Measurements from ENCODE around the gene NTSR1. TPM values are rescaled to one million over a fixed set of nuclear protein-coding genes. Genes with fewer than 3 reads are reported as not detected.

Gene NTSR1
- total RNA-seq, 1 experiment from 2014 or later: 44.1 TPM

- intact Hi-C loops (cut with micrococcal nuclease; ENCODE audit: unreplicated experiment) (no loop called here), in situ Hi-C loops (cut with HindIII; ENCODE audit: low pct_unique_long_range_greater_than_20kb, low sequenced_read_pairs) (no loop called here)
- DNase-seq (ENCODE audit: low read depth, low spot score) (no peak), ATAC-seq (no peak)
- ChIA-PET POLR2A (no interaction called here), CTCF (no interaction called here)
- H3K27ac ChIP-seq (ENCODE audit: low read length): no peak overlapping the region
- H3K36me3 ChIP-seq (ENCODE audit: control insufficient read depth, insufficient read depth, low read length): no peaks in the 10 kb centered on the region
- TF ChIP-seq TCF7L2 (IDR thresholded peaks at IDR 0.05; ENCODE audit: low read depth, low read length) (no peak), SIN3A (IDR thresholded peaks at IDR 0.05; ENCODE audit: borderline replicate concordance, insufficient read depth, low read depth, low read length) (no peak), POLR2AphosphoS5 (IDR thresholded peaks at IDR 0.05; ENCODE audit: low read depth, low read length) (no peak)
- TF ChIP-seq, protein P1, sequence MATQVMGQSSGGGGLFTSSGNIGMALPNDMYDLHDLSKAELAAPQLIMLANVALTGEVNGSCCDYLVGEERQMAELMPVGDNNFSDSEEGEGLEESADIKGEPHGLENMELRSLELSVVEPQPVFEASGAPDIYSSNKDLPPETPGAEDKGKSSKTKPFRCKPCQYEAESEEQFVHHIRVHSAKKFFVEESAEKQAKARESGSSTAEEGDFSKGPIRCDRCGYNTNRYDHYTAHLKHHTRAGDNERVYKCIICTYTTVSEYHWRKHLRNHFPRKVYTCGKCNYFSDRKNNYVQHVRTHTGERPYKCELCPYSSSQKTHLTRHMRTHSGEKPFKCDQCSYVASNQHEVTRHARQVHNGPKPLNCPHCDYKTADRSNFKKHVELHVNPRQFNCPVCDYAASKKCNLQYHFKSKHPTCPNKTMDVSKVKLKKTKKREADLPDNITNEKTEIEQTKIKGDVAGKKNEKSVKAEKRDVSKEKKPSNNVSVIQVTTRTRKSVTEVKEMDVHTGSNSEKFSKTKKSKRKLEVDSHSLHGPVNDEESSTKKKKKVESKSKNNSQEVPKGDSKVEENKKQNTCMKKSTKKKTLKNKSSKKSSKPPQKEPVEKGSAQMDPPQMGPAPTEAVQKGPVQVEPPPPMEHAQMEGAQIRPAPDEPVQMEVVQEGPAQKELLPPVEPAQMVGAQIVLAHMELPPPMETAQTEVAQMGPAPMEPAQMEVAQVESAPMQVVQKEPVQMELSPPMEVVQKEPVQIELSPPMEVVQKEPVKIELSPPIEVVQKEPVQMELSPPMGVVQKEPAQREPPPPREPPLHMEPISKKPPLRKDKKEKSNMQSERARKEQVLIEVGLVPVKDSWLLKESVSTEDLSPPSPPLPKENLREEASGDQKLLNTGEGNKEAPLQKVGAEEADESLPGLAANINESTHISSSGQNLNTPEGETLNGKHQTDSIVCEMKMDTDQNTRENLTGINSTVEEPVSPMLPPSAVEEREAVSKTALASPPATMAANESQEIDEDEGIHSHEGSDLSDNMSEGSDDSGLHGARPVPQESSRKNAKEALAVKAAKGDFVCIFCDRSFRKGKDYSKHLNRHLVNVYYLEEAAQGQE (IDR thresholded peaks at IDR 0.05; ENCODE audit: insufficient read depth in 1 of 2, low read depth in 2 of 2, low read length in 1 of 2): no peak
- TF ChIP-seq, protein P2, sequence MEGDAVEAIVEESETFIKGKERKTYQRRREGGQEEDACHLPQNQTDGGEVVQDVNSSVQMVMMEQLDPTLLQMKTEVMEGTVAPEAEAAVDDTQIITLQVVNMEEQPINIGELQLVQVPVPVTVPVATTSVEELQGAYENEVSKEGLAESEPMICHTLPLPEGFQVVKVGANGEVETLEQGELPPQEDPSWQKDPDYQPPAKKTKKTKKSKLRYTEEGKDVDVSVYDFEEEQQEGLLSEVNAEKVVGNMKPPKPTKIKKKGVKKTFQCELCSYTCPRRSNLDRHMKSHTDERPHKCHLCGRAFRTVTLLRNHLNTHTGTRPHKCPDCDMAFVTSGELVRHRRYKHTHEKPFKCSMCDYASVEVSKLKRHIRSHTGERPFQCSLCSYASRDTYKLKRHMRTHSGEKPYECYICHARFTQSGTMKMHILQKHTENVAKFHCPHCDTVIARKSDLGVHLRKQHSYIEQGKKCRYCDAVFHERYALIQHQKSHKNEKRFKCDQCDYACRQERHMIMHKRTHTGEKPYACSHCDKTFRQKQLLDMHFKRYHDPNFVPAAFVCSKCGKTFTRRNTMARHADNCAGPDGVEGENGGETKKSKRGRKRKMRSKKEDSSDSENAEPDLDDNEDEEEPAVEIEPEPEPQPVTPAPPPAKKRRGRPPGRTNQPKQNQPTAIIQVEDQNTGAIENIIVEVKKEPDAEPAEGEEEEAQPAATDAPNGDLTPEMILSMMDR (IDR thresholded peaks at IDR 0.05): no peak
- no peaks in the 10 kb centered on the region for H3K9me3 ChIP-seq (ENCODE audit: control insufficient read depth, insufficient read depth, low read depth, low read length)
- BruUV-seq (replicated peaks): no TSS peak
- H3K4me1 ChIP-seq (ENCODE audit: control insufficient read depth, insufficient read depth, low read length): peaks cover 3% of the 10 kb centered on the region
- no peaks in the 10 kb centered on the region for H3K27me3 ChIP-seq (ENCODE audit: control insufficient read depth, insufficient read depth, low read length)
- no peak overlapping the region for H3K4me3 ChIP-seq (ENCODE audit: low read depth in 2 of 2, low read length in 2 of 2)
Observed at GRCh38 chr20:62694106-62694505, 14.5 kb upstream of the NTSR1 start.

GRCh38 chr20:62694868-62695267 lies 13.8 kb upstream of the NTSR1 start:
- peaks cover 3% of the 10 kb centered on the region; the same call in 1 of the 2 replicates for H3K4me1 ChIP-seq (ENCODE audit: control insufficient read depth, insufficient read depth, low read length)
- no peak overlapping the region for H3K4me3 ChIP-seq (ENCODE audit: low read depth in 2 of 2, low read length in 2 of 2)
- no peaks in the 10 kb centered on the region for H3K27me3 ChIP-seq (ENCODE audit: control insufficient read depth, insufficient read depth, low read length)
- CTCF ChIA-PET: no interaction called here
- no peak for TF ChIP-seq SIN3A (IDR thresholded peaks at IDR 0.05; ENCODE audit: borderline replicate concordance, insufficient read depth, low read depth, low read length)
- TF ChIP-seq TCF7L2 (IDR thresholded peaks at IDR 0.05; ENCODE audit: low read depth, low read length): no peak
- TF ChIP-seq, protein P1 (IDR thresholded peaks at IDR 0.05; ENCODE audit: insufficient read depth in 1 of 2, low read depth in 2 of 2, low read length in 1 of 2): no peak
- no peak for TF ChIP-seq POLR2AphosphoS5 (IDR thresholded peaks at IDR 0.05; ENCODE audit: low read depth, low read length)
- TF ChIP-seq, protein P2 (IDR thresholded peaks at IDR 0.05): no peak
- ATAC-seq: no peak
- no peaks in the 10 kb centered on the region for H3K9me3 ChIP-seq (ENCODE audit: control insufficient read depth, insufficient read depth, low read depth, low read length)
- BruUV-seq (replicated peaks): no TSS peak
- no peak overlapping the region for H3K27ac ChIP-seq (ENCODE audit: low read length)
- POLR2A ChIA-PET: interaction anchor here (0.6 kb wide), 1 partner anchor 97 kb away, joined by 3 read pairs; no protein-coding TSS in a partner anchor
- H3K36me3 ChIP-seq (ENCODE audit: control insufficient read depth, insufficient read depth, low read length): no peaks in the 10 kb centered on the region
- in situ Hi-C loops (cut with HindIII; ENCODE audit: low pct_unique_long_range_greater_than_20kb, low sequenced_read_pairs) (no loop called here), intact Hi-C loops (cut with micrococcal nuclease; ENCODE audit: unreplicated experiment) (no loop called here)
- no peak for DNase-seq (ENCODE audit: low read depth, low spot score)

Measured in Panc1 (cell line).